ENCODE data around the gene C10orf120. TPM values are rescaled to one million over a fixed set of nuclear protein-coding genes. Genes with fewer than 3 reads are reported as not detected.

Gene C10orf120
- total RNA-seq, 1 experiment from 2014 or later = not detected

- no peak for DNase-seq (ENCODE audit: low read depth, low spot score)
- no peak overlapping the region for H3K27ac ChIP-seq (ENCODE audit: low read length)
- H3K4me3 ChIP-seq (ENCODE audit: low read depth in 2 of 2, low read length in 2 of 2) = no peak overlapping the region
- ChIA-PET POLR2A (no interaction called here), CTCF (no interaction called here)
- no peaks in the 10 kb centered on the region for H3K9me3 ChIP-seq (ENCODE audit: control insufficient read depth, insufficient read depth, low read depth, low read length)
- in situ Hi-C loops (cut with HindIII; ENCODE audit: low pct_unique_long_range_greater_than_20kb, low sequenced_read_pairs) = no loop called here
- TF ChIP-seq POLR2AphosphoS5 (IDR thresholded peaks at IDR 0.05; ENCODE audit: low read depth, low read length) = no peak
- no peaks in the 10 kb centered on the region for H3K4me1 ChIP-seq (ENCODE audit: control insufficient read depth, insufficient read depth, low read length)
- ATAC-seq = no peak
- no peaks in the 10 kb centered on the region for H3K36me3 ChIP-seq (ENCODE audit: control insufficient read depth, insufficient read depth, low read length)
- intact Hi-C loops (cut with micrococcal nuclease; ENCODE audit: unreplicated experiment) = no loop called here
- no TSS peak for BruUV-seq (replicated peaks)
- peaks cover 39% of the 10 kb centered on the region for H3K27me3 ChIP-seq (ENCODE audit: control insufficient read depth, insufficient read depth, low read length)
These were observed 46.8 kb upstream of the C10orf120 start for GRCh38 chr10:122746408-122746807.

GRCh38 chr10:122744257-122744656 lies 44.6 kb upstream of the C10orf120 start:
- H3K27ac ChIP-seq (ENCODE audit: low read length) = no peak overlapping the region
- H3K9me3 ChIP-seq (ENCODE audit: control insufficient read depth, insufficient read depth, low read depth, low read length) = no peaks in the 10 kb centered on the region
- no peaks in the 10 kb centered on the region for H3K36me3 ChIP-seq (ENCODE audit: control insufficient read depth, insufficient read depth, low read length)
- CTCF ChIA-PET = no interaction called here
- TF ChIP-seq TCF7L2 (IDR thresholded peaks at IDR 0.05; ENCODE audit: low read depth, low read length) (no peak), REST (IDR thresholded peaks at IDR 0.05; ENCODE audit: insufficient read depth in 1 of 2, low read depth in 2 of 2, low read length in 1 of 2) (no peak), POLR2AphosphoS5 (IDR thresholded peaks at IDR 0.05; ENCODE audit: low read depth, low read length) (no peak), CTCF (IDR thresholded peaks at IDR 0.05) (no peak), SIN3A (IDR thresholded peaks at IDR 0.05; ENCODE audit: borderline replicate concordance, insufficient read depth, low read depth, low read length) (no peak)
- no peaks in the 10 kb centered on the region for H3K4me1 ChIP-seq (ENCODE audit: control insufficient read depth, insufficient read depth, low read length)
- DNase-seq (ENCODE audit: low read depth, low spot score) = no peak
- POLR2A ChIA-PET = no interaction called here
- intact Hi-C loops (cut with micrococcal nuclease; ENCODE audit: unreplicated experiment) (no loop called here), in situ Hi-C loops (cut with HindIII; ENCODE audit: low pct_unique_long_range_greater_than_20kb, low sequenced_read_pairs) (no loop called here)
- ATAC-seq = no peak
- H3K27me3 ChIP-seq (ENCODE audit: control insufficient read depth, insufficient read depth, low read length) = peaks cover 30% of the 10 kb centered on the region
- H3K4me3 ChIP-seq (ENCODE audit: low read depth in 2 of 2, low read length in 2 of 2) = no peak overlapping the region
- no TSS peak for BruUV-seq (replicated peaks)

GRCh38 chr10:122740640-122741039 lies 41.0 kb upstream of the C10orf120 start:
- ChIA-PET POLR2A (no interaction called here), CTCF (no interaction called here)
- H3K4me3 ChIP-seq (ENCODE audit: low read depth in 2 of 2, low read length in 2 of 2) = no peak overlapping the region
- TF ChIP-seq TCF7L2 (IDR thresholded peaks at IDR 0.05; ENCODE audit: low read depth, low read length) = no peak
- no peak for TF ChIP-seq POLR2AphosphoS5 (IDR thresholded peaks at IDR 0.05; ENCODE audit: low read depth, low read length)
- TF ChIP-seq CTCF (IDR thresholded peaks at IDR 0.05) = no peak
- no peak for TF ChIP-seq SIN3A (IDR thresholded peaks at IDR 0.05; ENCODE audit: borderline replicate concordance, insufficient read depth, low read depth, low read length)
- no peak for TF ChIP-seq REST (IDR thresholded peaks at IDR 0.05; ENCODE audit: insufficient read depth in 1 of 2, low read depth in 2 of 2, low read length in 1 of 2)
- intact Hi-C loops (cut with micrococcal nuclease; ENCODE audit: unreplicated experiment) = no loop called here
- H3K36me3 ChIP-seq (ENCODE audit: control insufficient read depth, insufficient read depth, low read length) = no peaks in the 10 kb centered on the region
- no peaks in the 10 kb centered on the region for H3K9me3 ChIP-seq (ENCODE audit: control insufficient read depth, insufficient read depth, low read depth, low read length)
- DNase-seq (ENCODE audit: low read depth, low spot score) = no peak
- peaks cover 12% of the 10 kb centered on the region for H3K27me3 ChIP-seq (ENCODE audit: control insufficient read depth, insufficient read depth, low read length)
- no TSS peak for BruUV-seq (replicated peaks)
- ATAC-seq = no peak
- in situ Hi-C loops (cut with HindIII; ENCODE audit: low pct_unique_long_range_greater_than_20kb, low sequenced_read_pairs) = no loop called here
- no peaks in the 10 kb centered on the region for H3K4me1 ChIP-seq (ENCODE audit: control insufficient read depth, insufficient read depth, low read length)
- no peak overlapping the region for H3K27ac ChIP-seq (ENCODE audit: low read length)
